ENCODE measurements around the gene STRIT1.

The STRIT1 gene

DNA sequence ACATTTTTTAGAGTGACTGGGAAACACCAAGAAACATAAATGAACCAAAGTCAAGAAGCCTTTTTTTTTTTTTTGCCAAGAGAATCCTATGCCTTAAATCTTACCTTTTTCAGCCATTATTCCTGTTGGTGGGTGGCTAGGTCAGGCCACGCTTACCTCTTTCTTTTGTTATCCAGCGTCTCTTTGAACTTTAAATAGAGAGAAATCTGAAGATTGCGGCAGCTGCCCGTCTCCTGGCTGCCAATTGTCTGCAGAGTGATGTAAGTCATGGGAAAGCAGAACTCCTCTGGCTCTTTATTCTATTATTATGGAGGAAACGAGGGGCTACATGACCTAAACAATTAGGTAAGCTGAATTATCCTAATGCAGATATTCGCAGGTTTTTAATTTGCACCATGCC, at the start of gene STRIT1:
Gene STRIT1, minus strand, starts transcription at position 168 of the 400 bp plus-strand sequence.
- DNase-seq (ENCODE audit: low read depth), result no peak

GRCh38 chr3:155342344-155342743, 48.9 kb upstream of the STRIT1 start:
- DNase-seq (ENCODE audit: low read depth), result no peak

DNA sequence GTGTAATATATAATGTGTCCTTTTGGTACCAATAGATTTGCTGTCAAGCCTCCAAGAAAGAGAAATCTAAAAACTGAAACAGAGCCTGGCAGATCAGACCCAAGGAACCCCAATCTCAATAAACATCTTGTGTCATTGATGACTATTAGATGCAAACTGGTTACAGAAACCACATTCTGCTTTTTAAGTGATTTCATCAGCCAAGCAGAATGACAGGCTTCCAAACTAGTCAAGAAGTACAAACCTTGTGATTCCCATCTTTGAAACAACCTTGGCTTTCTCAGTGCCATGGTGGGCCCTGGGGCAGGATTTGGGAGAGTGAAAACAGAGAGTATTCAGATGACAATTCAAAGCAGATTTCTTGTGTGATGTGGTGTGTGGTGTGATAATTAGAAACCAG, 45.6 kb upstream of the STRIT1 start:
- DNase-seq (ENCODE audit: low read depth), result peak; percentile 6

- no peak for DNase-seq (ENCODE audit: low read depth)
Measured at GRCh38 chr3:155335724-155336354, 42.4 kb upstream of the STRIT1 start.

DNA sequence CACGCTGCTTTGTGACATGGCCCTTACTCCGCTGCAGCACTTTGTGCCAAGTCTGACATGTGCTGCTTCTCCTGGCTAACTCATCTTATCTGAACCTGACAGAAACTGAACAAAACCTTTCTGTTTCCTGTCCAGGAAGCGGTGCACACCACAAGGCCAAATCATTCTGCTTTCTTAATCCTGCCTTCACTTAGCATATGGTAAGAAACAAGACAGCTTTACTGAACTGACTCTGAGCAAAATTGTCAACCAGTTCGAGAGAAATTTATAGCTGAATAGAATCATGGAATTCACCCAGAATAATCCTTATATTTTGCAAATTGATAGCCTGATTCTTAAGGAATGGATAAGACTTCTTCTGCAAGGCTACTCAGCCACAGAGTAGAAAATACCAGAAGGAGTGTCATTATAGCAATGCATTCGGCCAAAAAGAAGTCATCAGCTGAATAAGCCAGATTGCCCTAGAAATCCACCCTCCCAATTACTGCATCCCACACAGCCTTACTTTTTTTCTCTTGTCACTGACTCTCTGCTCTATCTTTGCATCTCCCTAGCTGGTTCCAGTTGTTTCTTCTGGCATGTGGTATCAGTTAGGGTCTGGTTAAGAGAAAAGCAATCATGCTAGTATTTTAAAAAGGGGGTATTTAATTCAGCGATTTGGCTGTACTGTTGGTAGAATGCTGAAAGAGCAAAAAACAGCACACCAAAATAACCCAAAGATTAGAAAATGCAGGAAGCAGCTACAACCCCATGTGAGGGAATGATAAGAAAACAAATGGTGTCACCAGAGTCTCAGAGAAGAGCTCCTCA, 41.6 kb upstream of the STRIT1 start:
- no peak for DNase-seq (ENCODE audit: low read depth)

- DNase-seq (ENCODE audit: low read depth), result no peak
Measured at GRCh38 chr3:155334215-155334913, 40.9 kb upstream of the STRIT1 start.

DNA sequence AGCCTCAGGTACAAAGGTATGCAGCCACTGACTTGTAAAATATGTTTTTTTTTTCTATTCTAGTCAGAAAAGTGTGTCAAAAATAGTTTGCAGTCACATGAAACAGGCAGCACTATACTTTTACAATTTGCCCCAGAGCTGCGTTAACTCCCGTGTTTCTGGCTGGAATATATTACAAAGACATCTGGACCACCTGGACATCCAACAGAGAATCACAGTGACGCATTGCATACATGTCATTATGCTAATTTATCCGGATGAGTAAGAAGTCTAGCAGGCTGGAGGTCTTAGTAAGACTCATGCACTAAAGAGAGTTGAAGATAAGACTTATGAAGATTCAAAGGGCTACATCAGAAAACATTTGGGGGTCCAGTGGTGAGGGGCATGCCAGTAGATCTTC, 39.2 kb upstream of the STRIT1 start:
- DNase-seq (ENCODE audit: low read depth), result no peak

DNA sequence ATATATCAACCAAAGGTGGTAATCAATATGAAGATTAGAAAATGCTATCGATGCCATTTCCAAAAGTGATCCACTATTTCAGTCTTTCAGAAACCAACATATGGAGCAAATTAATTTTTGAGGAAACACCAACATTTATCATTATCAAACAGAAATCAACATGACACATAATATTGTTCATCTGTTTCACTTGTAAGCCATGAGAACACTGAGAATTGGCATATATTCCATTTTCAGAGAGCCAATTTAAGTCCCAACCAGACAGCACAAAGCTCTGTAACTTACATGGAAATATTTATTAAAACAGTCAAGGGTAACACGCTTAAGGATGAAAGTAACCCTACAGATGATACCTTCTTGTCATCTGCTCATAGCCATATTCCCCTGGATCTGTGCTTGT, 37.6 kb upstream of the STRIT1 start:
- DNase-seq (ENCODE audit: low read depth), result no peak

DNA sequence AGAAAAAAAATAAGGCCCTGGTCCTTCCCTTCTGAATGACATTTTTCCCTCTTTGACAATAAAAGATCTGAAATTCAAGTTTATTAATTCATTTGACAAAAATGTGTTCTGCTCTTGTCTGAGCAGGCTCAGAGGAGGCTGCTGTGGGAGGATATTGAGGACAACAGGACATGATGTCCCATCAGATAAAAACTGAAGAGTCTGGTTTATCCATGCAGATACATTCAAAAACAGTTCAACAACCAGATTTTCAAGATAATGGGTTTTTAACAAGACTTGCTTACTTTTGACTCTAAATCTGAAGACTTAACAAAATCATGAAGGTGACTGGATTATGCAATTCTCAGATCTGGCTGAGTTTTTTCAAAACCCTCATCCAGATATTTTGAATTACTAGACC, 36.9 kb upstream of the STRIT1 start:
- DNase-seq (ENCODE audit: low read depth), result no peak

GRCh38 chr3:155329513-155330048, 36.1 kb upstream of the STRIT1 start:
- no peak for DNase-seq (ENCODE audit: low read depth)

- DNase-seq (ENCODE audit: low read depth), result no peak
Measured at GRCh38 chr3:155327871-155328270, 34.4 kb upstream of the STRIT1 start.

DNA sequence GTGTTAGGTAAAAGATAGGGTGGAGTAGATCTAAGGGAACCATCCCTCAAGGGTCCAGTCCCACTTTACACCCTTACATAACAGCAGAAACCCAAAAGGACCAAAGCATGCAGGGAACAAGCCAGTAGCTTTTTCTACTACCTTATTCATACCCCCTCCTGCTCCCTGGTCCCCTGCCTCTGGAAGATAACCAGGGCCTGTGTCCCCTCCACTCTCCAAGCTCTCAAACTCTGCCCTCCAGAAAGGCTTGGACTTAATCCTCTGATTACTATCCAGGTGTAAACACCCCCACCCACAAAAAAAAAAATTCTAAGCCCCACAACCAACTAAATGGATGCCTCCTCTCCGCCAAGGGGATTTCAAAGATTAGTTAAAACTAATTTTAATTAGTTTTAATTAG, 33.9 kb upstream of the STRIT1 start:
- no peak for DNase-seq (ENCODE audit: low read depth)

GRCh38 chr3:155326901-155327300, 33.4 kb upstream of the STRIT1 start:
- DNase-seq (ENCODE audit: low read depth), result no peak

DNA sequence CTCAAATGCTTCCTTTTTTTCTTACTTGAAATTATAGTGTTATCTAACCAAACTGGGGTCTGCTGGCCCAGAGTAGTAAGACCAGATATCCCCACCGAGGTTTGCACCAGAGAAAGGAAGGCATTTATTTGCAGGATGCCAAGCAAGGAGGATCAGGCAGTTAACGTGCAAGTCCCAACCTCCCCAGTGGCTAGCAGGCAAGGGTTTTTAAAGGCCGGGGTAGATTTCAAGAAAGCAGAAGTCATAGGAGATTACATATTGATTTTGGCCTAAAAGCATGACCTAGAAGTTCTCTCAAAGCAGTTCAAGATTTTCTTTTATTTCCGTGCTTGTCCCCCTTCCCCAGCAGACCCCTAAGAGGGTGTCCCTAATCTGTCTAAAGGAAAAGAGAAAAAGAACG, 32.8 kb upstream of the STRIT1 start:
- DNase-seq (ENCODE audit: low read depth), result no peak

- no peak for DNase-seq (ENCODE audit: low read depth)
Measured at GRCh38 chr3:155325263-155325835, 31.9 kb upstream of the STRIT1 start.

GRCh38 chr3:155323063-155323666, 29.7 kb upstream of the STRIT1 start:
- DNase-seq (ENCODE audit: low read depth), result peak; percentile 66

- DNase-seq (ENCODE audit: low read depth), result peak; percentile 6
Measured at GRCh38 chr3:155321418-155321817, 27.9 kb upstream of the STRIT1 start.

DNA sequence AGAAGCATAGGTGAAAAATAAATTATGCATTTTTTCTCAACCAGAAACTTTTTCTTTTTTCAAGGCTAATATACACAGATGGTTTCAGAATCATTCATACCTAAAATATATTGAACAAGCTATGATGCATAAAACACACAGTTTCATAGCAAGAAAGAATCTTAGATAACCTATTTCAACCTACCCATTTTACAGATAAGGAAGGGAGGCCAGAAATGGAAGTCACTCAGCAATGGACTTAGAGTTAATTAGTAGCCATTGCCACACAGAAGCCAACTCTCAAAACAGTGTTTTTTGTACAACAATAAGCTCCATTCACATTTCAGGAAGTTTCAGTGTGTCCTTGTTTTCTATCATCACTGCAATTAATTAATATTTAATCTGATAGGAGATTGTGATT, 27.5 kb upstream of the STRIT1 start:
- DNase-seq (ENCODE audit: low read depth), result no peak

GRCh38 chr3:155318740-155319139, 25.3 kb upstream of the STRIT1 start:
- DNase-seq (ENCODE audit: low read depth), result no peak

DNA sequence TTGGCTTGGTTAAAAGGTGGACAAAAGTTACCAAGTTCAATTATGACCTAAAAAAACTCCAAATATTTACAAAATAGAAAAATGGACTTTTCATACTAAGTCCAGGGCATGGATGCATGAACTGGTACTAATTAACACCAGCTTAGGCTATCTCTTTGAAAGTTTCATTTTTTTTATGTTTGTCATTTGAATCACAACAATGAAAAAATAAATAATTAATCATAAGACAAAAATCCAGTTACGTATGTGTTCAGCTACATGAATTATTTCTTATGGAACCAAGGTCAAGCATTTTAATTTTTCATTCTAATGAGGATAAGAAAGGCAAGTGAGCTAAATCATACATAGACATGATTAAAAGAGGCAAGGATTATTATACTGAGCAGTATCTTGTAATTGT, 23.7 kb upstream of the STRIT1 start:
- DNase-seq (ENCODE audit: low read depth), result no peak

GRCh38 chr3:155316426-155316825, 22.9 kb upstream of the STRIT1 start:
- no peak for DNase-seq (ENCODE audit: low read depth)

GRCh38 chr3:155313916-155314315, 20.4 kb upstream of the STRIT1 start:
- DNase-seq (ENCODE audit: low read depth), result no peak

All from stromal cell of bone marrow (primary cell).